HG03521 (cell line): ENCODE measurements around the gene HSPB6.
"Not testable (repeated sequence)": the region's sequence is repeated elsewhere in the genome, so short reads cannot be mapped to it uniquely, and the experiment has no call there.

Source experiments
- ATAC-seq: cut with Tn5 transposase; IDR thresholded peaks from one replicate; pipeline ENCODE4 v1.9.1; 2021; ENCODE audit warnings: mild to moderate bottlenecking, moderate library complexity; ENCODE audit not compliant: unreplicated experiment

HSPB6 gene

GRCh38 chr19:35732540-35733179 is 24.2 kb downstream of the HSPB6 start:
- ATAC-seq, result no peak

DNA sequence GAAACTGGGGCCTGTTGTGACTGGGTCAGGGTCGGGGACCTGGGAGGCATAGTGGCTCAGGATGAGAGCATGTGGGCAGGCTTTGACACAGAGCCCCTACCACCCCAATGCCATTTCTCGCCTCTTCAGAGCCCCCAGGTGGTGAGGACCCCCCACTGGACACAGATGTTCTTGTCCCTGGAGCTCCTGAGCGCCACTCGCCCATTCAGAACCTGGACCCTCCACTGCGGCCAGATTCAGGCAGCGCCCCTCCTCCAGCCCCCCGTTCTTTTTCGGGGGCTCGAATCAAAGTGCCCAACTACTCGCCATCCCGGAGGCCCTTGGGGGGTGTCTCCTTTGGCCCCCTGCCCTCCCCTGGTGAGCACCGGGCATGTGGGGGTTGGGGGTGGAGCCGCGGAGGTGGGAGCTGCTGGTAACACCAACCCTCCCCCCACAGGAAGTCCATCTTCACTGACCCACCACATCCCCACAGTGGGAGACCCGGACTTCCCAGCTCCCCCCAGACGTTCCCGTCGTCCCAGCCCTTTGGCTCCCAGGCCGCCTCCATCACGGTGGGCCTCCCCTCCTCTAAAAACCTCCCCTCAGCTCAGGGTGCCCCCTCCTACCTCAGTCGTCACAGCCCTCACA is 24.9 kb downstream of the HSPB6 start:
- no peak for ATAC-seq

- ATAC-seq, result no peak
Measured at GRCh38 chr19:35731353-35731752, 25.5 kb downstream of the HSPB6 start.

DNA sequence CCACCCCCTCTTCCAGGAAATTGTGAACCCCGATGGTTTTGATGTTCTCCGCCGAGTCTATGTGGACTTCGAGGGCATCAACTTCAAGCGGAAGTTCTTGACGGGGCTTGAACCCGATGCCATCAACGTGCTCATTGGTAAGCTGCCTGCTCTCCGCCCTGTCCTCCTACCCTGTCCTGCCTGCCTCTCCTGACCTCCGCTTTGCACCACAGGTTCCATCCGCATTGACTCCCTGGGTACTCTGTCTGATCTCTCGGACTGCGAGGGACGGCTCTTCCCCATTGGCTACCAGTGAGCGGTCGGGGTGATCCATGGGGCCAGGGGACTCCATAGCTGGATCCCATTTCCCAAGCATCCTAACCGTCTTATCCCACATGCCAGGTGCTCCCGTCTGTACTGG is 26.5 kb downstream of the HSPB6 start:
- ATAC-seq, result no peak

GRCh38 chr19:35729763-35730162 is 27.1 kb downstream of the HSPB6 start:
- ATAC-seq, result no peak

GRCh38 chr19:35729021-35729420 is 27.8 kb downstream of the HSPB6 start:
- no peak for ATAC-seq

DNA sequence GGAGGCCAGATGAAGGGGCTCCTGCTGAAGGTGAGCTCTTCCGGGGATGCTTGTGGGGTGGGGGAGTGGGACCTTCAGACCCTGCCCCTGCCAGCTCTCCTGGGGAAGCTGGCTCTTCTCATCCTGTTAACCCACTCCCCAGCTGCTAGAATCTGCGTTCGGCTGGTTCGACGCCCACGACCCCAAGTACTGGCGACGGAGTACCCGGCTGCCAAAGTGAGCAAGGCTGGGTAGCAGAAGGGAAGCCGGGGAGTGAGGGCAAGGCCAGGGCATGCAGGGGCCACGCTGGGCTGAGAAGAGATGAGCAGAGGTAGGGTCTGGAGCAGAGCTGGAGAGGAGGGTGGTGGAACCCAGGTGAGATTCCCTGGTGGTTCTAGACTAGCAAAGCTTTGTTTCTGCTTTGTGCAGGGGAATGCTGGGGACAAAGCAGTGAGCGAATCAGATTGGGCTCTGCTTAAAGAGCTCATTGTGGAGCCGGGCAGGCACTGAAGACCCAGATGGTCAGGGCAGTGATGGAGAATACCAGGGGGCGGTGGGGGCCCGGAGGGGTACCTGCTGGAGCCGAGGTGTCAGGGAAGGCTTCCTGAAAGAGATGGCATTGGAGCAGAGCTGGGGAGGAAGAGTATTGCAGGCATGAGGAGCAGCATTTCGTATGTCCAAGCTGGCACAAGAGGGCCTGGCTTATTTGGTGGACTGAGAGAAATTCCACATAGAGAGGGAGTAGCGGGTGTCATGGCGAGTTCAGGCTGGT is 28.7 kb downstream of the HSPB6 start:
- ATAC-seq, result no peak

DNA sequence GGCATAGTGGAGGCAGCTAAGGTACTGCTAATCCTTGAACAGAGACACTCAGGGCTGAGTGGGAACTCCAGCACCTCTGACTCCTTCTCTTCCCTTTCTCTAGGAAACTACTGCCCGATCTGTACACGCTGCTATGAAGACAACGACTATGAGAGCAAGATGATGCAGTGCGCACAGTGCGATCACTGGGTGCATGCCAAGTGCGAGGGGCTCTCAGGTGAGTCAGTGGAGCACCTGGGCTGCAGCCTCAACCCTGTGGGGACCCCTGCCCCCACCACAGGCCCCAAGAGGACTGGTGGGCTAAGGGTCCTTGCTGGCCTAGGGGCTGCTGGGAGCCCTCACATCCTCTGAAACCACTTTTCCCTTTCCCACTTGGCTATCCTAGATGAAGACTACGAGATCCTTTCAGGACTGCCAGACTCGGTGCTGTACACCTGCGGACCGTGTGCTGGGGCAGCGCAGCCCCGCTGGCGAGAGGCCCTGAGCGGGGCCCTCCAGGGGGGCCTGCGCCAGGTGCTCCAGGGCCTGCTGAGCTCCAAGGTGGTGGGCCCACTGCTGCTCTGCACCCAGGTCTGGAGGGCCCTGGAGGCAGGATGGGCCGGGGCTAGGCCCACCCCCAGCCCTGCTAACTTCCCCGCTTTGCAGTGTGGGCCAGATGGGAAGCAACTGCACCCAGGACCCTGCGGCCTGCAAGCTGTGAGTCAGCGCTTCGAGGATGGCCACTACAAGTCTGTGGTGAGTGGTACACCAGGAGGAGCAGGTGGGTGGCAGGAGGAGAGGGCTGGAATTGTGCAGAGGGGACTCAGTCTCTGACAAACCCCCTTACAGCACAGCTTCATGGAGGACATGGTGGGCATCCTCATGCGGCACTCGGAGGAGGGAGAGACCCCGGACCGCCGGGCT is 29.5 kb downstream of the HSPB6 start:
- ATAC-seq, result no peak

- no peak for ATAC-seq
Measured at GRCh38 chr19:35725216-35725861, 31.5 kb downstream of the HSPB6 start.

DNA sequence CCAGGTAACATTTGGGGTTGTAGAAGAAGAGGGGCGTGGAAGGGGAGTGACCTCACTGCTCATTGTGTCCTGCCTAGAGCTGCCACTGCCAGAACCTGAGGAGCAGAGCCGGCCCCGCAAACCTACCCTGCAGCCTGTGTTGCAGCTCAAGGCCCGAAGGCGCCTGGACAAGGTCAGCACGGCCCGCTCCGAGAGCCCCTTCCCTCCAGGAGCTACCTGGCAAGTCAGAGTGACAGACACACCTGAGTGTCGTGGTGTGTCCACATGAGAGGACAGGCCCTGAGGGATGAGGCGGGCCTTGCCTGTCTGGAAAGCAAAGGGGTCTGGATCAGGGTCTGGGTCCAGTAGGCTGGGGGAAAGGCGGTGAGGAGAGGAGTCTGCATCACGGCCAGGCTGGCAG is 32.3 kb downstream of the HSPB6 start:
- no peak for ATAC-seq

DNA sequence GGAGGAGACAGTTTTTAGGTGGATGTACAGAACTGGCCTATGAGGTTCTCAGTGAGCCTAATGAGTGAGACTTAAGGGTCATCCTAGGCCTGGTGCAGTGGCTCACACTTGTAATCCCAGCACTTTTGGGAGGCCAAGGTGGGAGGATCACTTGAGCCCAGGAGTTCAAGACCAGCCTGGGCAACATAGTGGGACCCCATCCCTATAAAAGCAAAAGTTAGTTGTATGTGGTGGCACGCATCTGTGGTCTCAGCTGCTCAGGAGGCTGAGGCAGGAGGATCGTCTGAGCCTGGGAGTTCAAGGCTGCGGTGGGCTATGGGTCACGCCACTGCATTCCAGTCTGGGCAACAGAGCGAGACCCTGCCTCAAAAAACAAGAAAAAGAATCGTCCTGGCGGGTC is 32.7 kb downstream of the HSPB6 start:
- not testable (repeated sequence) for ATAC-seq

- no peak for ATAC-seq
Measured at GRCh38 chr19:35723671-35724070, 33.2 kb downstream of the HSPB6 start.

DNA sequence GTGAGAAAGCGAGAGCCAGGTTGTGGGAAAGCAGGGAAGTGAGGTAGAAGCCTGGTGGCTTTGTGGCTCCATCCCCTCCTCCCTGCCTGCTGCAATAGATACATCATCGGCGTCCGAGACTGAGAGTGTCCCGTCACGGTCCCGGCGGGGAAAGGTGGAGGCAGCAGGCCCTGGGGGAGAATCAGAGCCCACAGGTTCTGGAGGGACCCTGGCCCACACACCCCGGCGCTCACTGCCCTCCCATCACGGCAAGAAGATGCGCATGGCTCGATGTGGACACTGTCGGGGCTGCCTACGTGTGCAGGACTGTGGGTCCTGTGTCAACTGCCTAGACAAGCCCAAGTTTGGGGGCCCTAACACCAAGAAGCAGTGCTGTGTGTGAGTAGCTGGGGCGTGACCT is 33.9 kb downstream of the HSPB6 start:
- no peak for ATAC-seq

- ATAC-seq, result no peak
Measured at GRCh38 chr19:35722461-35722860, 34.4 kb downstream of the HSPB6 start.

DNA sequence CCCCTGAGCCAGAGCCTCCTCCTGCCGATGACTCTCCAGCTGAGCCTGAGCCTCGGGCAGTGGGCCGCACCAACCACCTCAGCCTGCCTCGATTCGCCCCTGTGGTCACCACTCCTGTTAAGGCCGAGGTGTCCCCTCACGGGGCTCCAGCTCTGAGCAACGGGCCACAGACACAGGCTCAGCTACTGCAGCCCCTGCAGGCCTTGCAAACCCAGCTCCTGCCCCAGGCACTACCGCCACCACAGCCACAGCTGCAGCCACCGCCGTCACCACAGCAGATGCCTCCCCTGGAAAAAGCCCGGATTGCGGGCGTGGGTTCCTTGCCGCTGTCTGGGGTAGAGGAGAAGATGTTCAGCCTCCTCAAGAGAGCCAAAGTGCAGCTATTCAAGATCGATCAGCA is 35.5 kb downstream of the HSPB6 start:
- no peak for ATAC-seq

DNA sequence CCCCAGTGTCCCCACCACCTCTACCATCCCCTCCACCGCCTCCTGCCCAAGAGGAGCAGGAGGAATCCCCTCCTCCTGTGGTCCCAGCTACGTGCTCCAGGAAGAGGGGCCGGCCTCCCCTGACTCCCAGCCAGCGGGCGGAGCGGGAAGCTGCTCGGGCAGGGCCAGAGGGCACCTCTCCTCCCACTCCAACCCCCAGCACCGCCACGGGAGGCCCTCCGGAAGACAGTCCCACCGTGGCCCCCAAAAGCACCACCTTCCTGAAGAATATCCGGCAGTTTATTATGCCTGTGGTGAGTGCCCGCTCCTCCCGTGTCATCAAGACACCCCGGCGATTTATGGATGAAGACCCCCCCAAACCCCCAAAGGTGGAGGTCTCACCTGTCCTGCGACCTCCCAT is 36.2 kb downstream of the HSPB6 start:
- no peak for ATAC-seq

DNA sequence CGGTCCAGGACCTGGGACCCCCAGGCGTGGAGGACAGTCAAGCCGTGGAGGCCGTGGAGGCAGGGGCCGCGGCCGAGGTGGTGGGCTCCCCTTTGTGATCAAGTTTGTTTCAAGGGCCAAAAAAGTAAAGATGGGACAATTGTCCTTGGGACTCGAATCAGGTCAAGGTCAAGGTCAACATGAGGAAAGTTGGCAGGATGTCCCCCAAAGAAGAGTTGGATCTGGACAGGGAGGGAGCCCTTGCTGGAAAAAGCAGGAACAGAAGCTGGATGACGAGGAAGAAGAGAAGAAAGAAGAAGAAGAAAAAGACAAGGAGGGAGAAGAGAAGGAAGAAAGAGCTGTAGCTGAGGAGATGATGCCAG is 36.7 kb downstream of the HSPB6 start:
- ATAC-seq, result no peak

DNA sequence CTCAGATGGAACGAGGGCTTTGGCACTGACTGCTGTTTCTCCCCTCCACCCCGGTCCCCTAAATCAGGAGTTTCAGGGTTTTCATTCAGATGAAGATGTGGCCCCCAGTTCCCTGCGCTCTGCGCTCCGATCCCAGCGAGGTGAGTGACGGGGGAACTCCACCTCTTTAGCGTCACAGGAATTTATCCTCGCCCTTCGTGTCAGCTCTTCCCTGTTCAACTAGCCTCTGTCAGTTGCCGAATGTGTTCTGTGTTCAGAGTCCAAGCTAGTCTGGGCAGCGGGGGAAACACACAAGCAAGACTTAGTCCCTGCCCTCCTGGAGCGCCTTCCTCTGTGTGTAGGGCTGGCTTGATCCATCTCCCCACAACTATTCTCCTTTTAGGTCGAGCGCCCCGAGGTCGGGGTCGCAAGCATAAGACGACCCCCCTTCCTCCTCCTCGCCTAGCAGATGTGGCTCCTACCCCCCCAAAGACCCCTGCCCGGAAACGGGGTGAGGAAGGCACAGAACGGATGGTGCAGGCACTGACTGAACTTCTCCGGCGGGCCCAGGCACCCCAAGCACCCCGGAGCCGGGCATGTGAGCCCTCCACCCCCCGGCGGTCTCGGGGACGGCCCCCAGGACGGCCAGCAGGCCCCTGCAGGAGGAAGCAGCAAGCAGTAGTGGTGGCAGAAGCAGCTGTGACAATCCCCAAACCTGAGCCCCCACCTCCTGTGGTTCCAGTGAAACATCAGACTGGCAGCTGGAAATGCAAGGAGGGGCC is 37.2 kb downstream of the HSPB6 start:
- no peak for ATAC-seq

DNA sequence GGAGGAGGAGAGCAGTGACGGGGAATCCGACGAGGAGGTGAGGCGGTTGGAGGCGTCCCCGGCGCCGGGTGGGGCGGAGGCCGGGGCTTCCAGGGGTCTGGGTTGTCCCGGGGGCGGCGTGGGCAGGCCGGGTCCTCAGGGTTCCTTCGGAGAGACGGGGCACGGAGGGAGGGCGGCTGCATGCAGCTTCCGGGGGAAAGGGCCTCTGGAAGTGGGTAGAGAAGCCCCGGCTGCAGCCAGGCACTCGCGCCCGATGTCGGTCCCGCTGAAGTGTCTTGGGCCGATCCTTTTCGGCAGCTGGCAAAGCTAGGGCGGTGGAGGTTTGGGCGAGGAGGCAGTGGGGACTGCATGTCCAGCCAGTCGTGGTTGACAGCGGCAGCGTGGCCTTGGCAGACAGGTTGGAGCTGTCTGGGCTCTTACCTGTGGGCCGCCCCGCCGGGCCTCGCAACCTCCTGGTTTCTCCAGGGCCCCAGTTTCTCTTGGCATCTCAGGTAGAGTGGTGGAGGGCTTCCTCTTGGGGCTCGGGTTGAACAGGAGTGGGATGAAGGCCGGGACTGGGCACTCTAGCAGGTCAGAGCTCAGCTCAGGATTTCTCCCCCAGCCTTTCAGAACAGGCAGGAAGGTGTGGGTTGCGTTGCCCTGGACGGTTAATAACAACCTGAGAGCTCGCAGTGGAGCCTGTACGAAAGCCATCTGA is 38.3 kb downstream of the HSPB6 start:
- peak; percentile 9 for ATAC-seq
